OCI-LY1 (cell line): Measurements from ENCODE around the gene SLC29A3.

ENCODE experiments used
- H2AFZ ChIP-seq: fragments of 200-600 bp; sonication (generic), shearing (Covaris generic); 2 replicates; pipeline ENCODE4 v1.6.0; 2014; ENCODE audit warnings: antibody characterized with exemption, mild to moderate bottlenecking, low read length
- H3F3A ChIP-seq: fragments of 200-600 bp; sonication (generic), shearing (Covaris generic); 2 replicates; pipeline ENCODE4 v1.6.0; 2014; ENCODE audit warnings: mild to moderate bottlenecking, antibody characterized with exemption, low read length, moderate library complexity; ENCODE audit not compliant: insufficient read depth
- H3K27ac ChIP-seq: fragments of 200-600 bp; sonication (generic); 2 replicates; pipeline ENCODE4 v1.5.1; 2014; ENCODE audit warnings: low read length, mixed run types, mild to moderate bottlenecking, low read depth; ENCODE audit not compliant: poor library complexity, severe bottlenecking
- H3K27me3 ChIP-seq: fragments of 200-600 bp; sonication (generic); 2 replicates; pipeline ENCODE4 v1.6.0; 2014; ENCODE audit warnings: antibody characterized with exemption, mild to moderate bottlenecking, low read length, moderate library complexity; ENCODE audit not compliant: insufficient read depth
- H3K36me3 ChIP-seq: fragments of 200-600 bp; sonication (generic); 2 replicates; pipeline ENCODE4 v1.6.1; 2014; ENCODE audit warnings: mild to moderate bottlenecking, antibody characterized with exemption, low read length, moderate library complexity, mixed read lengths; ENCODE audit not compliant: insufficient read depth
- H3K4me1 ChIP-seq: fragments of 200-600 bp; sonication (generic); 2 replicates; pipeline ENCODE4 v1.5.1; 2014; ENCODE audit warnings: mild to moderate bottlenecking, low read length, moderate library complexity; ENCODE audit not compliant: insufficient read depth, severe bottlenecking
- H3K4me2 ChIP-seq: fragments of 200-600 bp; sonication (generic), shearing (Covaris generic); 2 replicates; pipeline ENCODE4 v1.6.1; 2014; ENCODE audit warnings: low read length
- H3K4me3 ChIP-seq: fragments of 200-600 bp; sonication (generic); 2 replicates; pipeline ENCODE4 v1.5.1; 2014; ENCODE audit warnings: low read length, low read depth, mild to moderate bottlenecking, mixed read lengths; ENCODE audit not compliant: poor library complexity, severe bottlenecking
- H3K79me2 ChIP-seq: fragments of 200-600 bp; shearing (Covaris generic); 2 replicates; pipeline ENCODE4 v1.6.1; 2016; ENCODE audit warnings: mixed run types, low read length, mixed read lengths; ENCODE audit not compliant: insufficient read depth
- H3K9ac ChIP-seq: fragments of 200-600 bp; sonication (generic), shearing (Covaris generic); 2 replicates; pipeline ENCODE4 v1.6.1; 2014; ENCODE audit warnings: mild to moderate bottlenecking, low read length, mixed read lengths
- H3K9me2 ChIP-seq: fragments of 200-600 bp; sonication (generic), shearing (Covaris generic); 2 replicates; pipeline ENCODE4 v1.6.1; 2014; ENCODE audit warnings: low read depth, mild to moderate bottlenecking, low read length, mixed read lengths
- H3K9me3 ChIP-seq: fragments of 200-600 bp; shearing (Covaris generic); 2 replicates; pipeline ENCODE4 v1.6.1; 2014; ENCODE audit warnings: low read length, mixed read lengths
- H4K20me1 ChIP-seq: fragments of 200-600 bp; sonication (generic), shearing (Covaris generic); 2 replicates; pipeline ENCODE4 v1.6.0; 2016; ENCODE audit warnings: mild to moderate bottlenecking, low read length; ENCODE audit not compliant: insufficient read depth
- CTCF ChIP-seq: fragments of 200-600 bp; sonication (generic), shearing (Covaris generic); IDR thresholded peaks from 2 replicates; pipeline ENCODE4 v1.5.1; 2017; ENCODE audit warnings: mild to moderate bottlenecking, antibody characterized with exemption, low read length, moderate library complexity, mixed read lengths
- EZH2 ChIP-seq: fragments of 200-600 bp; sonication (generic), shearing (Covaris generic); IDR thresholded peaks from 2 replicates; pipeline ENCODE4 v1.8.0; 2017; ENCODE audit warnings: borderline replicate concordance, mixed run types, mild to moderate bottlenecking, antibody characterized with exemption, low read length, moderate library complexity, mixed read lengths

The SLC29A3 gene

GRCh38 chr10:71292624-71293445 is 26.2 kb upstream of the SLC29A3 start:
- H3K4me1 ChIP-seq = no peaks in the 10 kb centered on the region
- no peaks in the 10 kb centered on the region for H3K79me2 ChIP-seq
- no peak overlapping the region for H3K9ac ChIP-seq
- H4K20me1 ChIP-seq = no peaks in the 10 kb centered on the region
- no peaks in the 10 kb centered on the region for H3K9me3 ChIP-seq
- no peak overlapping the region for H2AFZ ChIP-seq
- no peak overlapping the region for H3K4me2 ChIP-seq
- H3F3A ChIP-seq = no peaks in the 10 kb centered on the region
- no peaks in the 10 kb centered on the region for H3K9me2 ChIP-seq
- no peaks in the 10 kb centered on the region for H3K27me3 ChIP-seq
- no peaks in the 10 kb centered on the region for H3K36me3 ChIP-seq
- TF ChIP-seq CTCF (no peak), EZH2 (no peak)
- no peak overlapping the region for H3K27ac ChIP-seq
- no peak overlapping the region for H3K4me3 ChIP-seq

- Histone ChIP-seq H3K9me3 (no peaks in the 10 kb centered on the region), H2AFZ (no peak overlapping the region), H3K9ac (no peak overlapping the region), H3F3A (no peaks in the 10 kb centered on the region), H3K4me1 (no peaks in the 10 kb centered on the region), H3K9me2 (no peaks in the 10 kb centered on the region), H3K27me3 (no peaks in the 10 kb centered on the region), H3K4me2 (no peak overlapping the region), H3K4me3 (no peak overlapping the region), H3K27ac (no peak overlapping the region), H4K20me1 (no peaks in the 10 kb centered on the region), H3K79me2 (no peaks in the 10 kb centered on the region), H3K36me3 (no peaks in the 10 kb centered on the region)
- no peak for TF ChIP-seq CTCF
- no peak for TF ChIP-seq EZH2
Measured at GRCh38 chr10:71293446-71294084, 25.5 kb upstream of the SLC29A3 start.

GRCh38 chr10:71294091-71294561 is 24.9 kb upstream of the SLC29A3 start:
- no peaks in the 10 kb centered on the region for H3K27me3 ChIP-seq
- H3K4me2 ChIP-seq = no peak overlapping the region
- H3K4me3 ChIP-seq = no peak overlapping the region
- no peaks in the 10 kb centered on the region for H3K4me1 ChIP-seq
- no peaks in the 10 kb centered on the region for H4K20me1 ChIP-seq
- TF ChIP-seq EZH2 (no peak), CTCF (no peak)
- no peaks in the 10 kb centered on the region for H3F3A ChIP-seq
- no peaks in the 10 kb centered on the region for H3K36me3 ChIP-seq
- H3K9ac ChIP-seq = no peak overlapping the region
- H2AFZ ChIP-seq = no peak overlapping the region
- H3K27ac ChIP-seq = no peak overlapping the region
- H3K9me3 ChIP-seq = no peaks in the 10 kb centered on the region
- no peaks in the 10 kb centered on the region for H3K79me2 ChIP-seq
- H3K9me2 ChIP-seq = no peaks in the 10 kb centered on the region
